Pulmonary artery endothelial cell (primary cell): ENCODE results near the gene CBFA2T2. TPM values are rescaled to one million over a fixed set of nuclear protein-coding genes. Genes with fewer than 3 reads are reported as not detected.
A peak's percentile ranks its signal among the peaks of the same experiment; 100 is the strongest.

ENCODE experiments used
- DNase-seq: peaks from one replicate; pipeline ENCODE4 v3.0.0-alpha.2; 2011; ENCODE audit warnings: low read depth, low spot score
- total RNA-seq: library from RNA; depleted of rRNA; stranded (reverse); fragments of >200 nt; gene quantifications from 2 replicates; pipeline ENCODE4 v1.2.3, GENCODE V29; 2014

The CBFA2T2 gene
- total RNA-seq, 1 donor from 2014 or later, result 3.0 TPM

GRCh38 chr20:33676652-33677645 lies 187.1 kb downstream of the CBFA2T2 start:
- DNase-seq, result no peak

DNA sequence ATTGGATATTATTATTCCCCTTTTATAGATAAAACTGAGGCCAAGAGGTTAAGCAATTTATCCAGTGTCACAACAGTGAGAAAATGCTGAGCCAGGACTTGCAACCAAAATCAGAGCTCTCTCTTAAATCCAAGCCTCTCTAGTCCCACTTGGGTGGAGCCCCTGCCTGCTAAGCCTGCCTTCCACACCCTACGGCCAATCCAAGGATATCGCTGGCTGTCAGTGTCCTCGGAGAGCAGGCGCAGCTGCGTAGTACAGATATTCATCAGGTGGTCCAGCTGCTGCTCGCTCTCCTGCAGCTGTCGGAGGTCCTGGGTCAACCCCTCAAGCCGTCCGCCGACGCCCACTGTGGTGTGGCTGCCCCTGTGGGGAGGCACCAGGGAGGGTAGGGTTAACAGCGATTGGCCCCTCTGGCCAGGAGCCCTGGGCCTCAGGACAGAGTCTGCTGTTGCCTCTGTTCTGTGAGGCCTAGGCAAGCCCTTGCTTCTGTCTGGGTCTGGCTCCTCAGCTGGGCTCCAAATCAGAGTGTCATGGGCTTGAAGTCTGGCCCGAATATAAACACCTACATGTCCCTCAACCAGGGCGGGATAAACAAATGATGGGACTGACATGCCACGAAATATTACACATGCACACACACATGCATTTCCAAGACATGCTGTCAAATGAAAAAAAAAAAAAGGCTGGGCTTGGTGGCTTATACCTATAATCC lies 188.3 kb downstream of the CBFA2T2 start:
- no peak for DNase-seq

GRCh38 chr20:33679758-33680485 lies 190.0 kb downstream of the CBFA2T2 start:
- DNase-seq, result no peak

DNA sequence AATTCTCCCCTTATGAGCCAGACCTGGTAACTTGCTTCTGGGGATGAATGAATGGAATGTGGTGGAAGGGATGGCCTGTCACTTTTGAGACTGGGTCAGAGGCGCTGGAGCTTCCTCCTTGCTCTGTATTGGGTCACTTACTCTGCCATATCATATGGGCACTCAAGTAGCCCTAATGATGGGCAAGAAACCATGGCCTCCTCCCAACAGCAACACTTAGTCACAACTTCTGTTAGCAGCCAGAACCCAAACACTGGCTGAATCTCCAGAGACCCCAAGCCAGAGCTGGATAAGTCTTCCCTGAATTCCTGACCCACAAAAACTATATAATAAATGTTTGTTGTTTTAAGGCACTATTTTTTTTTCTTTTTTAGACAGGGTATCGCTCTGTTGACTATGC lies 190.8 kb downstream of the CBFA2T2 start:
- DNase-seq, result no peak

DNA sequence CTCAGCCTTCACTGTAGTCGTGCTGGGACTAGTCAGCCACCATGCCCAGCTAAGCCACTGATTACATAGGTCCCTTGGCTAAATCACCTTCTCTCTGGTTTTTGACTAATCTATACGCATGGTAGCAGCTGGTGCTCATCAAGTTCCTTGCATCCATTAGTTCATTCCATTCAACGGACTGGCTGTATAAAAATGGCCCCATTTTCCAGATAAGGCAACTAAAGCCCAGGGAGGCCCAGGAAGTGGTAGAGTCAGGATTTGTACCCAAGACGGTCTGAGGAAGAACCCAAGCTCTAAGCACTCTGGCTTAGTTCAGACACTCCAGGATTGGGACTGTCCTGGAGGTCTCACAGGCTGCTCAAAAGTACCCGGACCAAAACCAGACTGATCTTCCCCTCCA lies 191.4 kb downstream of the CBFA2T2 start:
- DNase-seq, result no peak

- DNase-seq, result no peak
Observed at GRCh38 chr20:33681728-33682353, 191.9 kb downstream of the CBFA2T2 start.

- DNase-seq, result no peak
Observed at GRCh38 chr20:33684533-33685327, 194.8 kb downstream of the CBFA2T2 start.

GRCh38 chr20:33685328-33686099 lies 195.6 kb downstream of the CBFA2T2 start:
- no peak for DNase-seq

DNA sequence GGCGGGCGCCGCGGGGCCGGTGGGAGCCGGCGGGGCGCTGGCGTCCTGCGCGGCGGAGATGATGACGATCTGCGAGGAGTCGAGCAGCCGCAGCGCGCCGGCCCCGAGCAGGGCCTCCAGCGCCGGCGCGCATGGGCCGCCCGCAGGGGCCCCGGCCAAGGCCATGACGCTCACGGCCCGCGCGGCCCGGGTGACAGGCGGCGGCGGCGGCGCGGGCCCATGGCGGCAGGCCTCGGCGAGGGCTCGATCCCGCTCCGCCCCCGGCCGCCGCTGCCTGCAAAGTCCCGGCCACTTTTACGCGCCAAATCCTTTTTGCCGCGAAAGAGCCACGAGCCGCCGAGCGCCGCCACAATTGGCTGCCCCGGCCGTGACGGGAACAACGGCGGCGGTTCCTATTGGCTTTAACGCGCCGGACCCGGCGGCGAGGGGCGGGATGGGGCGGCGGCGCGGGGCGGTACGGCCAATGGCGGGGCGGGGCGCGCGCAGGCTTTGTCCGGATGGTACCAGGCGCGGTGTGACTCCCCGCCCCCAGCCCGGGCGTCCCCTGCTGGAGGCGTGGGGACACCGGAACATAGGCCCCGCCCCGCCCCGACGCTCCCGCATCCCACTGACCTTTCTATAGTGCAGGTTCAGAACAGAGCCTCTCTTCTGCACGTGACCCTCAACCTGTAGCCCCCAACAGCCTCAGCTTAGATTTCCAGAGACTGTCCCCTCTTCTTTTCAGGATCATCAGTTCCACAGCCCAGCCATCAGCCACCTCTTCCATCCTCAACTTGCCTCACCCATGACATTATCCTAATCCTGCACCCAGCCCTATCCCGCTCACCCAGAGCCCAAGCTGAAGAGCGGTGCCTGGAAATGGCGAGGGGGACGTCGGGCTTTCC lies 196.4 kb downstream of the CBFA2T2 start, which contains the start of gene E2F1:
Gene E2F1 (minus strand): TSS at position 286 of the 884 bp plus-strand sequence. CDS start 121 bp downstream, at position 165.
- peak; percentile 57 for DNase-seq

DNA sequence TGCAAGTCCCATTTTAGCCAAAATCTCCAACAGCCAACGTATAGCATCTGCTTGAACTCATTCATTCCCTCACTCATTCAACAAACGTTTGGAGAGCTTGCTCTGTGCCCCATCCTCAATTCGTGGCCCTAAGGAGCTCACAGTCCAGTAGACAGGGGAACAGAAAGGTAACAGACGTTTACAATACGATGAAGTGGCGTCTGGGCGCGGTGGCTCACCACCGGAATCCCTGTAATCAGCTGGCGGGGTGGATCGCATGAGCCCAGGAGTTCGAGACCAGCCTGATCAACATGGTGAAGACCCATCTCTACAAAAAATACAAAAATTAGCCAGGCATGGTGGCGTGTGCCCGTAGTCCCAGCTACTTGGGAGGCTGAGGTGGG lies 197.1 kb downstream of the CBFA2T2 start:
- no peak for DNase-seq

- DNase-seq, result no peak
Observed at GRCh38 chr20:33687370-33687915, 197.5 kb downstream of the CBFA2T2 start.

- DNase-seq, result no peak
Observed at GRCh38 chr20:33687993-33688937, 198.4 kb downstream of the CBFA2T2 start.

- DNase-seq, result no peak
Observed at GRCh38 chr20:33688938-33689424, 199.1 kb downstream of the CBFA2T2 start.

- no peak for DNase-seq
Observed at GRCh38 chr20:33689493-33689892, 199.6 kb downstream of the CBFA2T2 start.

DNA sequence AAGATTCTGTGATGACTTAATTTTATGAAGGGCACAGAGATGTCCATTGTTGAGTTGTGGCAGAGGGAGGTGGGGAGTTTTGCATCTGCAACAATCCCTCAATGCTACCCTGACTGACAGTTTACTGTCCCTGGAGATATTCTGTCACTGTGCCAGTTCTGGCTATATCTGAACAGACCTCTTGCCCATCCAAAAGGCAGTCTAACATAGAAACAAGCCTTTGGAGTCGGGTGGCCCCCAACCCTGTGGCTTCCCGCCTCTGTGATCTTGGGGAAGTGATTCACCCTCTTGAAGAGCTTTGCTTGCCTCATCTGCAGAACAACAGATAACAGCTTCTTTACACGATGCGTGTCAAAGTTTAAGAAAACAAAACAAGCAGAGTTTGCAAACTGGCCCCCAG lies 200.1 kb downstream of the CBFA2T2 start:
- no peak for DNase-seq

GRCh38 chr20:33693289-33693688 lies 203.4 kb downstream of the CBFA2T2 start:
- DNase-seq, result no peak
